ENCODE results near the gene TRIM7.
A peak's percentile ranks its signal among the peaks of the same experiment; 100 is the strongest.
"Not testable (repeated sequence)": the region's sequence is repeated elsewhere in the genome, so short reads cannot be mapped to it uniquely, and the experiment has no call there.

The TRIM7 gene

GRCh38 chr5:181191526-181192336, 13.3 kb downstream of the TRIM7 start:
- DNase-seq = peak; percentile 96

- peak; percentile 51 for DNase-seq
Observed at GRCh38 chr5:181190711-181191525, 14.1 kb downstream of the TRIM7 start.

DNA sequence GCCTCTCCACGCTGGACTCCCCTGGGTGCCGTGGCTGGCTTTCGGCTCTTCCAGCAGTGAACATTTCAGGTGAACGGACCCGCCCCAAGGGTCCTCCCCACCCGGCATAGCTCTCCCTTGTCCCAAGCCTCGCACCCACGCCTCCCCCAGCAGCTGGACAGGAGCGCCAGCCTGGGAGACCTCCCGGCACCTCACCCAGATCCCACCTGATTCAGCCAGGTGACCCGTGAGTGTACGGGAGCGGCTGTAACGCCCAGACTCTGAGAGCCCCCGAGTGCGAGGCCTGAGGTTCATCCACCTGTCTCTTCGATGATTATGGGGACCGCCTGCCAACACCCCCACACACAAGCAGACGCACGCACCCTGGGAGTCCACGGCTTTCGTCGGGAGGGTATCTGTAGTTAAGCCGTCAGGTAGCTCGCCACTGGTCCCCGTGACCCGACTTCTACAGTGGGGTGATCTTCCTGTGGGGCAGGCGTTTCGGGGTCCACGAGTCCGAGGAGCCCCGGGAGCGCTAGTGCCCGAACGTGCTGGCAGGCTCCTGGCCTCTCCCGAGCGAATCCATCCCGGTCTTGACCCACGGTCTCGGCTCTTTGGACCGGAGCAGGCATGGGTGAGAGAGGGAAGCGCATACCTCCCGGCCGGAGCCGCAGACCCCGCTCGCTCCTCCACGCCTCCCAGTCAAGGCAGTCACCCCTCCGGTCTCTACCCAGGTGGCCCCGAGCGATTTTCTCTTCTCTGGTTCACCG, 14.9 kb downstream of the TRIM7 start:
- peak; percentile 39 for DNase-seq

- DNase-seq = peak; percentile 77
Observed at GRCh38 chr5:181189363-181189961, 15.5 kb downstream of the TRIM7 start.

DNA sequence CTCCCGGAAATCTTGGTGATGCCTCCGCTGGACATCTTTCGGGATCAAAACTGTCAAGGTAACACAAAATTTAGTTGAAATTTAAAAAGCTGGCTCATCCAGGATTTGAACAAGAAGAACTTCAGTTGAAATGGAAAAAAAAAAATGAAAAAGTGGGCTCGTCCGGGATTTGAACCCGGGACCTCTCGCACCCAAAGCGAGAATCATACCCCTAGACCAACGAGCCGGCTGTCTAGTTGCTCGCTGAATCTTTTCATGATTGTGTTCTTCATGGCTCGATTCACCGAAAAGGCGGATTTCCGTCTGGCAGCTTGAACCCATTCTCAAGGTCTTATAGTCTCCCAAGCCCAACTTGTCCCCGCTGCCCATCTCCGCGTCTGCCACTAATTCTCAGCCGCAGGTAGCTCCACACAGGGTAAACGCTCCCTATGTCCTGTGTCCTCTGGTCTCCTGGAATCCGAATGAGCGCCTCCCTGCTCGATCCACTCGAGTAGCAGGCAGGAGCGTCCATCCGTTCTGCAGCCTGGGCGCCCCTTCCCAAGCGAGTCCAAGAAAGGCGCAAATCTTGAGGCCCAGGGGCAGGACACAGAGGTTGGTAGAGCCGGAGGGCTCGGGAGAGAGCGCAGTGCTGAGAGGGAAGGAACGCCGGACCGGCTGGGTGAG, 16.2 kb downstream of the TRIM7 start:
- peak; percentile 81 for DNase-seq

DNA sequence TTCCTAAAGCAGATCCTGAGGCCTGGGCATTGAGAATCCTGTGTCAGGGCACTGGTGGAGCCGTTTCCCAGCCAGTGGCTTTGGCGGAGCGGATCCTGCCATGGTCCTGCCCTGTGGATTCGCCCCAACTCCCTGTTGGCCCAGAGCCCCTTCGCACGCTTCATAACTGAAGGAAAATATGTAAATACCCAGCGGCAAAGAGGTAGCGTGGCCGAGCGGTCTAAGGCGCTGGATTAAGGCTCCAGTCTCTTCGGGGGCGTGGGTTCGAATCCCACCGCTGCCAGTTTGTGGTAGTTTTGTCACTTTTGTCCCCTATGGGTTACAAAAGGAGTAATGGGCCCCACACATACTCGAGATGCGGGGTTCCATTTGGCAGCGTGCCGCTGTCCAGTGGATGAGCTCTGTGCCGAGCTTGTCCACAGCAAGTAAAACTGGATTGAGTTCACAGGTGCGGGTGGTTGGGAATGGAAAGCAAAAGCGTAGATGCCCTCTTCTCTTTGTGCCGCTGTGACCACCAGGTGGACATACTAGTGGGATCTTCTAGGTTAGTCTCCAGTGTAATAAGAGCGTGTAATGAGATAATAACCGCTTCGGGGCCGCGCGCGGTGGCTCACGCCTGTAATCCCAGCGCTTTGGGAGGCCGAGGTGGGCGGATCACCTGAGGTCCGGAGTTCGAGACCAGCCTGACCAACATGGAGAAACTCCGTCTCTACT, 17.3 kb downstream of the TRIM7 start:
- DNase-seq = no peak

- no peak for DNase-seq
Observed at GRCh38 chr5:181186986-181187499, 18.0 kb downstream of the TRIM7 start.

DNA sequence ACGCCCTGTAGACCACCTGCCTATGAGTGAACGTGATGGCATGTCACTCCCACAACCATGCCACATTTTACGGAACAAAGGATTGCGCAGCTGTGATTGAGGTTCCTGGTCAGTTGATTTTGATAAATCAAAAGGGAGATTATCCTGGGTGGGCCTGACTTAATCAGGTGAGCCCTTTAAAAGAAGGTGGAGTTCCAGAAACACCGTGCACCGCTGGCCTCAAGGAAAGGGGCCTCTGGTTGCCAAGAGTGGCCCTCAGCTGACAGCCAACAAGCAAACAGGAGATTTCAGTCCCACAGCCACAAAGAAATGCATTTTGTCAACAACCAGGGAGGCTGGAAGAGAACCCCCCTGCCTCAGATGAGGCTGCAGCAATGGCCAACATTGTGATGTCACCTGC, 19.0 kb downstream of the TRIM7 start:
- DNase-seq = no peak

DNA sequence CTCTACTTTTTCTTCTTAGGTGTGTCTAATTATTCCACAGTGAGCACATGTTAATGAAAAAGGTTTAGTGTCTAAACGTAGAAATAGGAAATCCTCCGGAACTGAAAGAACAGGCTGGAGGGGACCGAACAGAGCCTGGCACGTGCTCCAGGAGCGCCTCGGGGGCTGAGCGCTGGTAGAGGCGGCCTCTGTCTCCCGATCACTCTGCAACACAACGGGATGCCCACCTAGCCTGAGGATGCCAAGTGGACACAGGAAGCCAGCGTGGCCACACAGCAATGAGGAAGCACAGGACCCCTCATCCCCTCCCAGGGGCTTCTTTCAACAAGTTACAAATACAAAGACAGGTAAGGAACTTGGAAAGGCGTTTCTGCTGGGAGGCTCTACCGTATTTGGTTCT, 19.4 kb downstream of the TRIM7 start:
- no peak for DNase-seq

- DNase-seq = no peak
Observed at GRCh38 chr5:181184845-181185216, 20.2 kb downstream of the TRIM7 start.

DNA sequence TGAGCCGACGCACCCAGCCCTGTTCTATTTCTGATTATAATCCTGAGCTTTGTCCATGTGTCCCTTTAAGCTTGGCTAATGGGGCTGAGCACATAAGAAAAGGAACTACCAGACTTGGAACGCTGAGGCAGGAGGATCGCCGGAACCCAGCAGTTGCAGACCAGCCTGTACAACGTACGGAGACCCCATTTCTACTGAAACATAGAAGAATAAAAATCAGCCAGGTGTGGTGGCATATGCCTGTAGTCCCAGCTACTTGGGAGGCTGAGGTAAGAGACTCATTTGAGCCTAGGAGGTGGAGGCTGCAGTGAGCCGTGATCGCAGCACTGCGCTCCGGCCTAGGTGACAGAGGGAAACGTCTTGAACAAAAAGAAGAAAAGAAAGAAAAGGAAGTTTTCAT, 22.3 kb downstream of the TRIM7 start:
- DNase-seq = no peak

DNA sequence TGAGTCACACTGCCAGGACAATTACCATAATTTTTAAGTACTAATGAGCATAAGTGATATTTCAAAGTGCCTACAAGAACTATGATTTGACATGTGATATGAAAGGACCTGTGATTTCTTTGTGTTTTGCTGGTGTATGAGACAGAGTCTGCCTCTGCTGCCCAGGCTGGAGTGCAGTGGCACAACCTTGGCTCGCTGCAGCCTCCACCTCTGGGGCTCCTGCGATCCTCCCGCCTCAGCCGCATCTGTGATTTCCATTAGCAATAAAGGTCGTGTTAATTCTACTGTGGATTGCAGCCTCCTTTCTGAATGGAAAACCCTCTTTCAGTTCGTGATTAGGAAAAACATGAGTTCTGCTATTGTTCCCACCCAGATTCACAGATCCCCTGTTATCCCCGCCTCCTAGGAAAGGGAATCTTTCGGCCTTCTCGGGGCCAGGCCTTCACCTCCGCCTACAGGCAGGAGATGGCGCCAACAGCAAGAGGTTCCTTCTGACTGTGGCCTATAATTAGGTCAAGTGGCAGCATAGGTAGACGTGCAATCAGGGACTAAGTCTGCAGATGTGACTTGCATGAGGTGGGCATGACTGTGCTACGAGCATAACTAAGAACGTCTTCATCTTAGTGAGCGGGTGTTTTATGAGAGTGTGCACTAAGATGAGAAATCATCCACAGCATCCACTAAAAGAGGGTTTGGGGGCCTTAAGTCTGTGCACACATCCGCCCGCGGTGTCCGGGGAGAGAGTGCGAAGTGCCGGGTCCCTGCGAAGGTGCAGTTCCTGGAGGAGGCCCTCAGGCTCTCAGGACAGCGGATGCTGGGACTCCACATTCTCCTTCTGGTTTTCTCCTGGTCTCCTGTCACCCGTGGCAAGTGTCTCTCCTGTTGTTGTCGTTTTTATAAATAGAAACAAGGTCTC, 23.1 kb downstream of the TRIM7 start:
- DNase-seq = peak; percentile 68

GRCh38 chr5:181177559-181177958, 27.4 kb downstream of the TRIM7 start:
- not testable (repeated sequence) for DNase-seq

DNA sequence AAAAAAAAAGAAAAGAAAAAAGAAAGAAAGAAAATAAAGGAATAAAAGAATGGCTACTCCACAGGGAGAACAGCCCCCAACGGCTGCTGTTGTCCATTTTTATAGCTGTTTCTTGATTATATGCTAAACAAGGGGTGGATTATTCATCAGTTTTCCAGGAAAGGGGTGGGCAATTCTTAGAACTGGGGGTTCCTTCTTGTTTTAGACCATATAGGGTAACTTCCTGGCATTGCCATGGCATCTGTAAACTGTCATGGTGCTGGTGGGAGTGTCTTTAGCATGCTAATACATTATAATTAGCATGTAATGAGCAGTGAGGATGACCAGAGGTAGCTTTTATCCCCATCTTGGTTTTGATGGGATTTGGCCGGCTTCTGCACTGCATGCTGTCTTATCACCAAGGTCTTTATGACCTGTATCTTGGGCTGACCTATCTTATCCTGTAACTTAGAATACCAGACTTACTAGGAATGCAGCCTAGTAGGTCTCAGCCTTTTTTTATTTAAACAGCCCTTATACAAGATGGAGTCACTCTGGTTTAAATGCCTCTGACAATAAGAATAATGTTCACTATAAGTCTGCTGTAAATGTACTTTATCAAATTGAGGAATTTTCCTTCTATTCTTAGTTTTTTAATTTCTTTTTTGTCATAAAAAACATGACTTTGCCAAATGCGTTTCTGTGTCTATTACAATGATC, 28.6 kb downstream of the TRIM7 start:
- no peak for DNase-seq

DNA sequence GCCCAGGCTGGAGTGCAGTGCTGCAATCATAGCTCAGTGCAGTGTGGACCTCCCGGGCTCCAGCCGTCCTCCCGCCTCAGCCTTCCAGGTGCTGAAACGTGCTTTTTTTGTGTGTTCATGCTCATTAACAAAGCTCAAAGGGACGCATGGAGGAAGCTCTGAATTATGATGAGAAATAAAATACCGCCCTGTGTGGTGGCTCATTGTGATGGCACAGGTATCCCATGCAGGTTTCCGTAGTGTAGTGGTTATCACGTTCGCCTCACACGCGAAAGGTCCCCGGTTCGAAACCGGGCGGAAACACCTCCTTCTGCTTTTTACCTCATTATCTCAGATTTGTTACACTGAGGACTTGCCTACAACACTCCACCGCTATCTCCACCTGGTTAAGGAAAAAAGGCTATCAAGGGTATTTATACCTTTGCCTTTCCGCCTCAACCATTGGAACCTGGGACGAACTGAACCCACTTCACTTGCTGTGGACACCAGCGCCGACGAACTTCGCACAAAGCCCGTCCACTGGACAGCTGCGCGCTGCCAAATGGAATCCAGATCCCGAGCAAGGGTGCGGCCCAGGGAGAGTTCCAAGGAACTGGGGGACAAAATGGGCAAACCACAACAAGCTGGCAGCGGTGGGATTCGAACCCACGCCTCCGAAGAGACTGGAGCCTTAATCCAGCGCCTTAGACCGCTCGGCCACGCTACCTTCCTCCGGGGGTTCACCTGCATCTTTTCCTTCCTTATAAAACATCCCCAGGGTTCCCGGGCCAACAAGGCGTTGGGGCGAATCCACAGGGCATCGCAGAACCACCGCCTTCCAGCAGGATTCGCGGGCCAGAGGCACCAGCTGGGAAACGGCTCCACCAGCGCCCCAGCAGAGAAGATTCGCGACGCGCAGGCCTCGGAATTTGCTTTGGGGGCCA, 31.3 kb downstream of the TRIM7 start:
- DNase-seq = peak; percentile 58

DNA sequence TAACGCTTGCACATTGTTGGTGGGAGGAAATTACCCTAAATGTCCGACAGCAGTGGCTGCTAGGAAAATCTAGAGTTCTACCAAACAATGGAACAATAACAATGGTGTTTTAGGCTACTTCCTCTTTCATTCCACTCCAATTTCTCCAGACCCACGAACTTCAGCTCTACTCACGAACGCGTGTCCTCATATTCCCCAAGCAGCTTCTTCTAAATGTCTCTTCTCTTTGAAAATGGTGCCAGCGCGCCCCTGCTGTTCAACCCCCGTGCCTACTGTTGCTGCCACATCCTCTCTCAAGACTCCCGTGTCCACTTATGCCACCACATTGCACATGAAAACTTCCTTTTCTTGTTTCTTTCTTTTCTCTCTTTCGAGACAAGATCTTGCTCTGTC, 32.0 kb downstream of the TRIM7 start:
- no peak for DNase-seq

DNA sequence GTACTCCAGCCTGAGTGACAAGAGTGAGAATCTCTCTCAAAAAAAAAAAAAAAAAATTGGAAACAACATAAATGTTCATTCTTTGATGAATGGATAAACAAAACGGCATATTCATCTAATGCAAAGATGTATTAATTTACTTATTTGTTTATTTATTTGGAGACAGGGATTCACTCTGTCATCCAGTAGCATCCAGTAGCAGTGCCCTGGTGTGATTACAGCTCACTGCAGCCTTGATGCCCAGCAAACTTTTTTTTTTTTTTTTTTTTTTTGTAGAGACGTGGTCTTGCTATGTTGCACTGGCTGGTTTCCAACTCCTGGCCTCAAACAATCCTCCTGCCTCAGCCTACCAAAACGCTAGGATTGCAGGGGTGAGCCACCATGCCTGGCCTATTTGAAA, 33.2 kb downstream of the TRIM7 start:
- no peak for DNase-seq

GRCh38 chr5:181170996-181171395, 34.0 kb downstream of the TRIM7 start:
- no peak for DNase-seq

Data from central memory CD4-positive, alpha-beta T cell (primary cell).